Measurements from ENCODE around the gene WNK3. TPM values are rescaled to one million over a fixed set of nuclear protein-coding genes. Genes with fewer than 3 reads are reported as not detected.

The WNK3 gene
- total RNA-seq, 1 experiment from 2014 or later: 12.8 TPM

DNA sequence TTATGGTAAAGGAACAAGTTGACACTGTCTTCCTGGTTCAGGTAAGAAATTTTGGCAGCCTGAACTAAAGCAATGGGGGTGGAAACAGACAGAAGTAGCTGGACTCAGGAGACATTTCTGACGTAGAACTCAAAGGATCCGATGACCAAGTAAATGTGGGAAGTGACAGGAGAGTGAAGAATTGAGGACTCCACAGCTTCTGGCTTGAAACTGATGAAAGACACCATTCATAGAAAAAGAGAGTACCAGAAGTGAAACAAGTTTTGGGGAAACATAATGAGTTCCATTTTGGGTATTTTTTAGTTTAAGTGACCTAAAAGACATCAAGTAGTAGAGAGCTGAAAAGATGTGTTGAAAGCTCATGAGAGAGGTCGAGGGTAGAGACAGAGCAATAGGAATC, 180.5 kb downstream of the WNK3 start:
- TF ChIP-seq, protein P1, sequence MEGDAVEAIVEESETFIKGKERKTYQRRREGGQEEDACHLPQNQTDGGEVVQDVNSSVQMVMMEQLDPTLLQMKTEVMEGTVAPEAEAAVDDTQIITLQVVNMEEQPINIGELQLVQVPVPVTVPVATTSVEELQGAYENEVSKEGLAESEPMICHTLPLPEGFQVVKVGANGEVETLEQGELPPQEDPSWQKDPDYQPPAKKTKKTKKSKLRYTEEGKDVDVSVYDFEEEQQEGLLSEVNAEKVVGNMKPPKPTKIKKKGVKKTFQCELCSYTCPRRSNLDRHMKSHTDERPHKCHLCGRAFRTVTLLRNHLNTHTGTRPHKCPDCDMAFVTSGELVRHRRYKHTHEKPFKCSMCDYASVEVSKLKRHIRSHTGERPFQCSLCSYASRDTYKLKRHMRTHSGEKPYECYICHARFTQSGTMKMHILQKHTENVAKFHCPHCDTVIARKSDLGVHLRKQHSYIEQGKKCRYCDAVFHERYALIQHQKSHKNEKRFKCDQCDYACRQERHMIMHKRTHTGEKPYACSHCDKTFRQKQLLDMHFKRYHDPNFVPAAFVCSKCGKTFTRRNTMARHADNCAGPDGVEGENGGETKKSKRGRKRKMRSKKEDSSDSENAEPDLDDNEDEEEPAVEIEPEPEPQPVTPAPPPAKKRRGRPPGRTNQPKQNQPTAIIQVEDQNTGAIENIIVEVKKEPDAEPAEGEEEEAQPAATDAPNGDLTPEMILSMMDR (conservative IDR thresholded peaks at IDR 0.05; ENCODE audit: low read depth, low read length): no peak
- no peak for TF ChIP-seq EZH2 (IDR thresholded peaks at IDR 0.05; ENCODE audit: borderline replicate concordance, low read depth, low read length, poor library complexity, severe bottlenecking)
- peaks cover 7% of the 10 kb centered on the region for H3K4me1 ChIP-seq (ENCODE audit: insufficient read depth, low read length, poor library complexity, severe bottlenecking)
- ChIA-PET POLR2A (ENCODE audit: low non-redundant PET) (no interaction called here), CTCF (no interaction called here)
- no peaks in the 10 kb centered on the region for H3K9me3 ChIP-seq (ENCODE audit: low read depth, low read length, poor library complexity, severe bottlenecking)
- no peaks in the 10 kb centered on the region for H3K27me3 ChIP-seq (replicated peaks; ENCODE audit: insufficient read depth, low read depth, low read length, poor library complexity)
- no TSS peak for BruUV-seq (replicated peaks)
- H3K36me3 ChIP-seq (ENCODE audit: insufficient read depth, low read length, poor library complexity, severe bottlenecking): no peaks in the 10 kb centered on the region
- H3K4me3 ChIP-seq (ENCODE audit: low read depth, low read length, poor library complexity, severe bottlenecking): no peak overlapping the region
- intact Hi-C loops (cut with micrococcal nuclease; ENCODE audit: unreplicated experiment): no loop called here
- H3K27ac ChIP-seq (ENCODE audit: low read depth, low read length, poor library complexity, severe bottlenecking): no peak overlapping the region
- no peak for DNase-seq (ENCODE audit: low spot score)

DNA sequence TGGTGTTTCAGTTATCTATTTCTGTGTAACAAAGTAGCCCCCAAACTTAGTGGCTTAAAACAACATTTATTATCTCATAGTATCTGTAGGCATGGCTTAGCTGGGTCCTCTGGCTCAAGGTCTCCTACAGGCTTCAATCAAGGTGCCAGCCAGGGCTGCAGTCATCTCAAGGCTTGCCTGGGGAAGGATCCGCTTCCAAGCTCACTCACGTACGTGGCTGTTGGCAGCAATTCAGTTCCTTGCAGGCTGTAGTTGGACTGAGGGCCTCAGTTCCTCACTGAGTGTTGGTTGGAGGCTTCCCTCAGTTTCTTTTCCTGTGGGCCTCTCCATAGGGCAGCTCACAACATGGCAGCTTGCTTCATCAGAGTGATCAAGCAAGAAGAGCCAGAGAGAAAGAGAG, 184.1 kb downstream of the WNK3 start:
- no peak for TF ChIP-seq EZH2 (IDR thresholded peaks at IDR 0.05; ENCODE audit: borderline replicate concordance, low read depth, low read length, poor library complexity, severe bottlenecking)
- TF ChIP-seq, protein P1 (conservative IDR thresholded peaks at IDR 0.05; ENCODE audit: low read depth, low read length): no peak
- ChIA-PET POLR2A (ENCODE audit: low non-redundant PET) (no interaction called here), CTCF (no interaction called here)
- DNase-seq (ENCODE audit: low spot score): no peak
- H3K4me3 ChIP-seq (ENCODE audit: low read depth, low read length, poor library complexity, severe bottlenecking): no peak overlapping the region
- H3K27ac ChIP-seq (ENCODE audit: low read depth, low read length, poor library complexity, severe bottlenecking): no peak overlapping the region
- no peaks in the 10 kb centered on the region for H3K27me3 ChIP-seq (replicated peaks; ENCODE audit: insufficient read depth, low read depth, low read length, poor library complexity)
- intact Hi-C loops (cut with micrococcal nuclease; ENCODE audit: unreplicated experiment): no loop called here
- no peaks in the 10 kb centered on the region for H3K36me3 ChIP-seq (ENCODE audit: insufficient read depth, low read length, poor library complexity, severe bottlenecking)
- H3K4me1 ChIP-seq (ENCODE audit: insufficient read depth, low read length, poor library complexity, severe bottlenecking): no peaks in the 10 kb centered on the region
- no peaks in the 10 kb centered on the region for H3K9me3 ChIP-seq (ENCODE audit: low read depth, low read length, poor library complexity, severe bottlenecking)
- no TSS peak for BruUV-seq (replicated peaks)

DNA sequence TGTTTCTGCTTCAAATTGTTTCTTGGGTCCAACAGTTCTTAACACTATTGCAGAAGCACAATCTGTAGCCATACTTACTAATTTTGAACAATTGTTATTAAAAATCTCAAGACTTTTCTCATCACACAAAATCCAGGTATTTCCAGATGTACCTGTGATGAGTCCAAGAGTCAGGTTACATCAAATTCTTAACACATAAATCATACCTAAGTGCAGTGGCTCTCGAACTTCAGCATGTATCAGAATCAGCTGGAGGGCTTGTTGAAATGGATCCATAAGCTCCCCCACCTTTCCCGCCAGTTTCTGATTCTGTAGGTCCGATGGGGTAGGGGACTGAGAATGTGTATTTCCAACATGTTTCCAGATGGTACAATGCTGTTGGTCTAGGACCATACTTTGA, 185.4 kb downstream of the WNK3 start:
- ChIA-PET POLR2A (ENCODE audit: low non-redundant PET) (interaction anchor here (0.5 kb wide), 1 partner anchor 120 kb away, joined by 3 read pairs; no protein-coding TSS in a partner anchor), CTCF (no interaction called here)
- intact Hi-C loops (cut with micrococcal nuclease; ENCODE audit: unreplicated experiment): no loop called here
- TF ChIP-seq, protein P1 (conservative IDR thresholded peaks at IDR 0.05; ENCODE audit: low read depth, low read length): no peak
- TF ChIP-seq EZH2 (IDR thresholded peaks at IDR 0.05; ENCODE audit: borderline replicate concordance, low read depth, low read length, poor library complexity, severe bottlenecking): no peak
- DNase-seq (ENCODE audit: low spot score): no peak
- no peaks in the 10 kb centered on the region for H3K9me3 ChIP-seq (ENCODE audit: low read depth, low read length, poor library complexity, severe bottlenecking)
- no peaks in the 10 kb centered on the region for H3K27me3 ChIP-seq (replicated peaks; ENCODE audit: insufficient read depth, low read depth, low read length, poor library complexity)
- H3K36me3 ChIP-seq (ENCODE audit: insufficient read depth, low read length, poor library complexity, severe bottlenecking): no peaks in the 10 kb centered on the region
- no peaks in the 10 kb centered on the region for H3K4me1 ChIP-seq (ENCODE audit: insufficient read depth, low read length, poor library complexity, severe bottlenecking)
- no peak overlapping the region for H3K4me3 ChIP-seq (ENCODE audit: low read depth, low read length, poor library complexity, severe bottlenecking)
- no peak overlapping the region for H3K27ac ChIP-seq (ENCODE audit: low read depth, low read length, poor library complexity, severe bottlenecking)
- no TSS peak for BruUV-seq (replicated peaks)
